ENCODE results near the gene LY6G5C.
A peak's percentile ranks its signal among the peaks of the same experiment; 100 is the strongest.

The LY6G5C gene

GRCh38 chr6:31663126-31663960 lies 17.5 kb downstream of the LY6G5C start:
- DNase-seq (ENCODE audit: low read depth in 2 of 2), result no peak

- DNase-seq (ENCODE audit: low read depth in 2 of 2), result no peak
These were observed 18.6 kb downstream of the LY6G5C start for GRCh38 chr6:31662124-31662723.

- no peak for DNase-seq (ENCODE audit: low read depth in 2 of 2)
These were observed 19.4 kb downstream of the LY6G5C start for GRCh38 chr6:31661262-31662123.

GRCh38 chr6:31660381-31661261 lies 20.2 kb downstream of the LY6G5C start, which contains the start of gene C6orf47:
C6orf47 (minus strand) TSS chr6:31660778; CDS start chr6:31659947, 831 bp downstream.
- peak; percentile 51 to 63 for DNase-seq (ENCODE audit: low read depth in 2 of 2)

GRCh38 chr6:31659649-31660380 lies 21.1 kb downstream of the LY6G5C start:
- DNase-seq (ENCODE audit: low read depth in 2 of 2), result no peak

GRCh38 chr6:31658983-31659648 lies 21.8 kb downstream of the LY6G5C start:
- DNase-seq (ENCODE audit: low read depth in 2 of 2), result no peak

- DNase-seq (ENCODE audit: low read depth in 2 of 2), result no peak
These were observed 22.6 kb downstream of the LY6G5C start for GRCh38 chr6:31658158-31658688.

- DNase-seq (ENCODE audit: low read depth in 2 of 2), result no peak
These were observed 23.3 kb downstream of the LY6G5C start for GRCh38 chr6:31657406-31658157.

- no peak for DNase-seq (ENCODE audit: low read depth in 2 of 2)
These were observed 25.3 kb downstream of the LY6G5C start, which contains the start of gene APOM for GRCh38 chr6:31655349-31656237. APOM (plus strand) TSS chr6:31655894; CDS start chr6:31655967, 73 bp downstream.

- no peak for DNase-seq (ENCODE audit: low read depth in 2 of 2)
These were observed 26.1 kb downstream of the LY6G5C start for GRCh38 chr6:31654574-31655348.

- peak; percentile 74 to 79 for DNase-seq (ENCODE audit: low read depth in 2 of 2)
These were observed 27.7 kb downstream of the LY6G5C start for GRCh38 chr6:31652925-31653724.

- DNase-seq (ENCODE audit: low read depth in 2 of 2), result peak; percentile 41 to 58
These were observed 29.2 kb downstream of the LY6G5C start for GRCh38 chr6:31651602-31652191.

- no peak for DNase-seq (ENCODE audit: low read depth in 2 of 2)
These were observed 35.5 kb downstream of the LY6G5C start for GRCh38 chr6:31645325-31645724.

GRCh38 chr6:31643818-31644454 lies 36.9 kb downstream of the LY6G5C start:
- DNase-seq (ENCODE audit: low read depth in 2 of 2), result no peak
